Fibroblast of lung (primary cell): Measurements from ENCODE around the gene MICU1. TPM values are rescaled to one million over a fixed set of nuclear protein-coding genes. Genes with fewer than 3 reads are reported as not detected.

Experiments used
- DNase-seq, 2 donors: peaks; one replicate each; pipeline versions ENCODE4 v3.0.0 to v3.0.0-alpha.2; 2010; ENCODE audit warnings: low read depth in 2 of 2
- H2AFZ ChIP-seq: 2 replicates; pipeline ENCODE4 v1.5.1; 2012; ENCODE audit warnings: low read length, control low read depth, inconsistent platforms
- H3K27ac ChIP-seq: 2 replicates; pipeline ENCODE4 v1.5.1; 2011; ENCODE audit warnings: low read length, control low read depth; ENCODE audit not compliant: insufficient read depth
- H3K27me3 ChIP-seq: 2 replicates; pipeline ENCODE4 v1.5.1; 2011; ENCODE audit warnings: mild to moderate bottlenecking, low read length; ENCODE audit not compliant: control insufficient read depth, insufficient read depth
- H3K36me3 ChIP-seq: 2 replicates; pipeline ENCODE4 v1.5.1; 2011; ENCODE audit warnings: low read length; ENCODE audit not compliant: control insufficient read depth, insufficient read depth
- H3K4me1 ChIP-seq: 2 replicates; pipeline ENCODE4 v1.5.1; 2011; ENCODE audit warnings: low read length; ENCODE audit not compliant: control insufficient read depth, insufficient read depth; ENCODE audit errors: extremely low read depth
- H3K4me2 ChIP-seq: 2 replicates; pipeline ENCODE4 v1.5.1; 2011; ENCODE audit warnings: low read length, control low read depth; ENCODE audit not compliant: insufficient read depth; ENCODE audit errors: extremely low read depth
- H3K4me3 ChIP-seq, 4 experiments: fragments of 200-600 bp in 1 of 4; sonication (generic) in 1 of 4; replicated peaks in 1 of 4; 2 replicates each; pipeline ENCODE4 v1.5.1; 2011 to 2016; ENCODE audit warnings: low read length in 4 of 4, low read depth in 3 of 4, mild to moderate bottlenecking in 3 of 4, control low read depth in 2 of 4, inconsistent platforms in 1 of 4, mixed read lengths in 1 of 4; ENCODE audit not compliant: insufficient read depth in 1 of 4; ENCODE audit errors: control extremely low read depth in 1 of 4
- H3K79me2 ChIP-seq: 2 replicates; pipeline ENCODE4 v1.5.1; 2012; ENCODE audit warnings: mild to moderate bottlenecking, low read length, inconsistent platforms; ENCODE audit not compliant: control insufficient read depth, insufficient read depth
- H3K9ac ChIP-seq: 2 replicates; pipeline ENCODE4 v1.5.1; 2011; ENCODE audit warnings: mild to moderate bottlenecking, low read length, control low read depth; ENCODE audit not compliant: insufficient read depth
- H3K9me3 ChIP-seq: 2 replicates; pipeline ENCODE4 v1.5.1; 2012; ENCODE audit warnings: low read depth, low read length; ENCODE audit not compliant: control insufficient read depth, insufficient read depth
- H4K20me1 ChIP-seq: 2 replicates; pipeline ENCODE4 v1.5.1; 2011; ENCODE audit warnings: low read length; ENCODE audit not compliant: control insufficient read depth, insufficient read depth; ENCODE audit errors: extremely low read depth
- EZH2 ChIP-seq: IDR thresholded peaks from 2 replicates; pipeline ENCODE4 v1.5.1; 2012; ENCODE audit warnings: low read length, control low read depth, mild to moderate bottlenecking; ENCODE audit errors: missing control alignments
- polyA plus RNA-seq, 2 donors: library from polyadenylated mRNA; depleted of rRNA in 1 of 2; stranded (reverse) in 1 of 2; unstranded in 1 of 2; fragments of >200 nt; gene quantifications; 2 replicates each; pipeline ENCODE4 v1.2.1, GENCODE V29; 2011 to 2012; ENCODE audit warnings: missing spikeins in 1 of 2
- total RNA-seq: library from RNA; depleted of rRNA; stranded (reverse); fragments of >200 nt; gene quantifications from 2 replicates; pipeline ENCODE4 v1.2.1, GENCODE V29; 2014
- TF ChIP-seq, protein P1 (sequence below), 2 donors: IDR thresholded peaks in 1 of 2; conservative IDR thresholded peaks in 1 of 2; 1 replicate in 1 of 2; 2 replicates in 1 of 2; pipeline ENCODE4 v1.5.1; 2011 to 2012; ENCODE audit warnings: low read length in 2 of 2, control low read depth in 1 of 2, inconsistent platforms in 1 of 2, low read depth in 1 of 2, mild to moderate bottlenecking in 1 of 2

The MICU1 gene
- total and polyA plus RNA-seq, 2 donors (not counting 1 experiment from before 2014, with no cell fraction given), result 83.2 to 83.3 TPM

DNA sequence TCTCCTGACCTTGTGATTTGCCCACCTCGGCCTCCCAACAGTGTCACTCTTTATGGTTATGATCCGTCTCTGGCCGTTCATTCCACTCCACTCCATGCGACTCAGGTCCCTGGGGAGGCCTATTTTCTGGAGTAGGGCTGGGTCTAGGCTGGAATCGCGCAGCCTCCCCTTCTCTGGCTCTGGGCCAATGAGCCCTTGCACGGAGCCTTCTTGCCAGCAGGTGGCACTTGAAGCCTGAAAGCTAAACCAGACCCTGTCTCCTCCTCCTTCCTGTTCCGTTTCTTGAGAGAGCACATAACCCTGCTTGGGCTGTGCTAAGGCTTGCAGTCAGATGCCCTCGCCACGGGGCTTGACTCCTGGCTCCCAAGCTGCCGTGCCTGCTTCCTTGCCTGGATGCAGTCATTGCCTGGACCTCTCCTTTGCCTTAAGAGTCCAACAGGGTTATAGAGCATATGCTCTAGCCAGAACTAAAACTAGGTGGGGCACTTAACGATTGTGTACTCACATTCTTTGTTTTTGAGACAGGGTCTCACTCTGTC, 261.6 kb downstream of the MICU1 start:
- peak overlapping the region; percentile 25 for H3K9ac ChIP-seq
- H3K9me3 ChIP-seq, result no peaks in the 10 kb centered on the region
- DNase-seq, result peak; percentile 85 to 93
- H2AFZ ChIP-seq, result peak overlapping the region; percentile 89
- peak overlapping the region; percentile 85 for H3K27ac ChIP-seq
- peaks cover 3% of the 10 kb centered on the region for H3K36me3 ChIP-seq
- no peaks in the 10 kb centered on the region for H4K20me1 ChIP-seq
- no peaks in the 10 kb centered on the region for H3K27me3 ChIP-seq
- H3K79me2 ChIP-seq, result no peaks in the 10 kb centered on the region
- no peak for TF ChIP-seq EZH2
- TF ChIP-seq, protein P1, sequence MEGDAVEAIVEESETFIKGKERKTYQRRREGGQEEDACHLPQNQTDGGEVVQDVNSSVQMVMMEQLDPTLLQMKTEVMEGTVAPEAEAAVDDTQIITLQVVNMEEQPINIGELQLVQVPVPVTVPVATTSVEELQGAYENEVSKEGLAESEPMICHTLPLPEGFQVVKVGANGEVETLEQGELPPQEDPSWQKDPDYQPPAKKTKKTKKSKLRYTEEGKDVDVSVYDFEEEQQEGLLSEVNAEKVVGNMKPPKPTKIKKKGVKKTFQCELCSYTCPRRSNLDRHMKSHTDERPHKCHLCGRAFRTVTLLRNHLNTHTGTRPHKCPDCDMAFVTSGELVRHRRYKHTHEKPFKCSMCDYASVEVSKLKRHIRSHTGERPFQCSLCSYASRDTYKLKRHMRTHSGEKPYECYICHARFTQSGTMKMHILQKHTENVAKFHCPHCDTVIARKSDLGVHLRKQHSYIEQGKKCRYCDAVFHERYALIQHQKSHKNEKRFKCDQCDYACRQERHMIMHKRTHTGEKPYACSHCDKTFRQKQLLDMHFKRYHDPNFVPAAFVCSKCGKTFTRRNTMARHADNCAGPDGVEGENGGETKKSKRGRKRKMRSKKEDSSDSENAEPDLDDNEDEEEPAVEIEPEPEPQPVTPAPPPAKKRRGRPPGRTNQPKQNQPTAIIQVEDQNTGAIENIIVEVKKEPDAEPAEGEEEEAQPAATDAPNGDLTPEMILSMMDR (conservative IDR thresholded peaks at IDR 0.05 in 1 of 2, IDR thresholded peaks at IDR 0.05 in 1 of 2; ENCODE audit: low read depth in 1 of 2, low read length in 2 of 2), result peak; percentile 96 to 97
- peaks cover 12% of the 10 kb centered on the region for H3K4me1 ChIP-seq
- no peak overlapping the region for H3K4me3 ChIP-seq
- peak overlapping the region; percentile 66 for H3K4me2 ChIP-seq

DNA sequence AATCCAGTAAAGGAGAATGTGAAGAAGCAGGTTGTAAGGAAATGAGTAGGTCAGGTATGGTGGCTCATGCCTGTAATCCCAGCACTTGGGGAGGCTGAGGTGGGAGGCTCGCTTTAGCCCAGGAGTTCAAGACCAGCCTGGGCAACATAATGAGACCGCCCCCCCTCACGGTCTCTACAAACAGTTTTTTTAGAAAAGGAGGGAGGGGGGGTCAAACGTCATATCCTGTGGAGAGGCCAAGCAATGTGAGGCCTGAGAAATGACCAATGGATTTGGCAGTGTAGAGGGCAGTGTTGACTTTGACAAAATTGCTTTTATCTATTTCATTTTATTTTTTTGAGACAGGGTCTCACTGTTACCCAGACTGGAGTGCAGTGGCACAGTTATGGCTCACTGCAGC, 268.9 kb downstream of the MICU1 start:
- no peak for DNase-seq
- Histone ChIP-seq H3K27ac (no peak overlapping the region), H3K4me3 (no peak overlapping the region), H3K27me3 (no peaks in the 10 kb centered on the region), H3K9me3 (no peaks in the 10 kb centered on the region), H2AFZ (no peak overlapping the region), H3K4me1 (peaks cover 8% of the 10 kb centered on the region), H4K20me1 (no peaks in the 10 kb centered on the region), H3K4me2 (no peak overlapping the region), H3K79me2 (peaks cover 21% of the 10 kb centered on the region), H3K36me3 (no peaks in the 10 kb centered on the region), H3K9ac (no peak overlapping the region)
- no peak for TF ChIP-seq EZH2
- TF ChIP-seq, protein P1 (conservative IDR thresholded peaks at IDR 0.05 in 1 of 2, IDR thresholded peaks at IDR 0.05 in 1 of 2; ENCODE audit: low read depth in 1 of 2, low read length in 2 of 2), result no peak

DNA sequence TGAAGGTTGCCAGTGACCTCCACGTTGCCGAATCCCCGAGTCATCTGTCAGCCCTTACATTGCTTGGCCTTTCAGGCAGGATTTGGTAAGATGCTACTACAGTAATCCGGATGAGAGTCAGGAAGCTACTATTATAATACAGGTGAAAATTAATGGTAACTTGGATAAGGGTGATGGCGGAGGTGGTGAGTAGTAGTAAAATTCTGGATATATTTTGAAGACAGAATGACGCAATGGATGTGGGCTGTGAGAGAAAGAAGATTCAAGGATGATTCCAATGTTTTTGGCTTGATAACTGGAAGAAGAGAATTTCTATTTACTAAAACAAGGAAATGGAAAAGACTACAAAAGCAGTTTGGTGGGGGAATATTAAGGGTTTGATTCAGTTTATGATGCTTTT, 269.8 kb downstream of the MICU1 start:
- no peak for TF ChIP-seq EZH2
- no peak overlapping the region for H3K27ac ChIP-seq
- H3K79me2 ChIP-seq, result peaks cover 30% of the 10 kb centered on the region
- no peak overlapping the region for H3K9ac ChIP-seq
- no peak overlapping the region for H3K4me3 ChIP-seq
- no peaks in the 10 kb centered on the region for H3K27me3 ChIP-seq
- H3K4me2 ChIP-seq, result no peak overlapping the region
- DNase-seq, result no peak
- H3K4me1 ChIP-seq, result peaks cover 8% of the 10 kb centered on the region
- no peaks in the 10 kb centered on the region for H4K20me1 ChIP-seq
- no peaks in the 10 kb centered on the region for H3K9me3 ChIP-seq
- H2AFZ ChIP-seq, result no peak overlapping the region
- H3K36me3 ChIP-seq, result no peaks in the 10 kb centered on the region
